Caco-2 (cell line): Measurements from ENCODE around the gene NYAP2. TPM values are rescaled to one million over a fixed set of nuclear protein-coding genes. Genes with fewer than 3 reads are reported as not detected.

Source experiments
- BruUV-seq: library from RNA; stranded (reverse); fragments of 400-500 nt; replicated peaks from 2 replicates; lab custom pipeline; 2021; lab: Mats Ljungman, UMichigan
- CTCF ChIA-PET: fragments of 300-600 bp; sonication (Branson Sonifier 250); formaldehyde crosslinking; loops from one replicate; lab custom pipeline; 2022; ENCODE audit warnings: antibody characterized with exemption; lab: Charles Lee
- POLR2A ChIA-PET: fragments of 300-600 bp; sonication (Branson Sonifier 250); formaldehyde crosslinking; loops from one replicate; lab custom pipeline; 2022; ENCODE audit warnings: antibody characterized with exemption; lab: Charles Lee
- DNase-seq, 2 experiments: peaks; one replicate each; pipeline versions ENCODE4 v3.0.0 to v3.0.0-alpha.2; 2020 to 2022
- H3K27me3 ChIP-seq: replicated peaks from 2 replicates; pipeline ENCODE4 v1.6.0; 2011; ENCODE audit warnings: low read length; ENCODE audit not compliant: control insufficient read depth, insufficient read depth
- H3K36me3 ChIP-seq: 2 replicates; pipeline ENCODE4 v1.5.1; 2011; ENCODE audit warnings: low read length; ENCODE audit not compliant: control insufficient read depth, insufficient read depth
- H3K4me1 ChIP-seq: fragments of 250-450 bp; sonication (Bioruptor Pico); 2 replicates; pipeline ENCODE4 v1.5.1; 2020; ENCODE audit warnings: mild to moderate bottlenecking
- H3K4me3 ChIP-seq: 2 replicates; pipeline ENCODE4 v1.5.1; 2011; ENCODE audit warnings: low read depth, mild to moderate bottlenecking, control low read depth, low read length
- H3K9me3 ChIP-seq: fragments of 250-450 bp; sonication (Bioruptor Pico); 2 replicates; pipeline ENCODE4 v1.5.1; 2020; ENCODE audit warnings: mild to moderate bottlenecking, moderate library complexity
- H3K27ac Mint-ChIP-seq: one replicate; pipeline ENCODE4 v1.8.0; 2022; ENCODE audit warnings: mixed read lengths; ENCODE audit not compliant: unreplicated experiment
- H3K27me3 Mint-ChIP-seq: one replicate; pipeline ENCODE4 v1.8.0; 2022; ENCODE audit warnings: mixed read lengths; ENCODE audit not compliant: insufficient read depth, unreplicated experiment
- H3K36me3 Mint-ChIP-seq: one replicate; pipeline ENCODE4 v1.8.0; 2022; ENCODE audit warnings: mild to moderate bottlenecking, mixed read lengths; ENCODE audit not compliant: insufficient read depth, unreplicated experiment
- H3K4me1 Mint-ChIP-seq: one replicate; pipeline ENCODE4 v1.8.0; 2022; ENCODE audit warnings: low read depth, mixed read lengths; ENCODE audit not compliant: unreplicated experiment
- H3K4me3 Mint-ChIP-seq: one replicate; pipeline ENCODE4 v1.8.0; 2022; ENCODE audit warnings: mild to moderate bottlenecking, moderate library complexity, mixed read lengths; ENCODE audit not compliant: unreplicated experiment
- H3K9me3 Mint-ChIP-seq: one replicate; pipeline ENCODE4 v1.8.0; 2022; ENCODE audit warnings: mixed read lengths; ENCODE audit not compliant: unreplicated experiment
- CTCF ChIP-seq, 2 experiments: fragments of 200-600 bp in 1 of 2; IDR thresholded peaks; 1 replicate in 1 of 2; 2 replicates in 1 of 2; pipeline versions ENCODE4 v1.5.1 to v1.8.0; 2011 to 2022; ENCODE audit warnings: antibody characterized with exemption in 1 of 2, control low read depth in 1 of 2, inconsistent platforms in 1 of 2, low read depth in 1 of 2, low read length in 1 of 2, mild to moderate bottlenecking in 1 of 2, moderate library complexity in 1 of 2; ENCODE audit not compliant: insufficient read depth in 1 of 2, severe bottlenecking in 1 of 2, unreplicated experiment in 1 of 2
- intact Hi-C: fragments of 100-400 bp; cut with micrococcal nuclease; formaldehyde crosslinking; loops from one replicate; pipeline ENCODE4 v1.10.0; 2022; ENCODE audit not compliant: unreplicated experiment
- total RNA-seq: library from RNA; stranded (reverse); gene quantifications from 2 replicates; pipeline ENCODE4 v1.2.3, GENCODE V29; 2022

The NYAP2 gene
- total RNA-seq, 1 experiment from 2014 or later, result 0.11 TPM

DNA sequence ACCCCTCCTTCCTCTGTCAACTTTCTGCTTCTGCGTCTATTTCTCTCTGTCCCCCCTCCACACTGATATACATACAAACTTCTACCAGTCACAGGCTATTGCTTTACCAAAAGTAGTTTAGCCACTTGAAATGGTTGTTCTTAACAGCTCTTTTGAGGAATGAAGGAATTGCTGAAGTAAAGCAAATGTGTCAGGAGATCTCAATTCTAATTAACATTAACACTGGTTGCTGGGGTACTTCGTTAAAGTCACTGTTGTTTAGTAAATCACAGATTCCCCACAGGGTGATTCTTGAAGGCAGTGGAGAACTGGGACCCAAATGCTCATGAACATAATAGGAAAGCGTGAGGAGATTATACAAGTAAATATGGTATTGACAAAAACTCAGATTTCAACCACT, 232.8 kb downstream of the NYAP2 start:
- Mint-ChIP-seq H3K27ac (no peak overlapping the region), H3K36me3 (no peaks in the 10 kb centered on the region), H3K4me3 (no peak overlapping the region), H3K27me3 (peaks cover 3% of the 10 kb centered on the region), H3K4me1 (no peaks in the 10 kb centered on the region), H3K9me3 (no peaks in the 10 kb centered on the region)
- no peaks in the 10 kb centered on the region for H3K4me1 ChIP-seq
- intact Hi-C loops, result no loop called here
- H3K36me3 ChIP-seq, result no peaks in the 10 kb centered on the region
- ChIA-PET CTCF (no interaction called here), POLR2A (no interaction called here)
- no peaks in the 10 kb centered on the region for H3K27me3 ChIP-seq
- no peak overlapping the region for H3K4me3 ChIP-seq
- no peaks in the 10 kb centered on the region for H3K9me3 ChIP-seq
- no peak for TF ChIP-seq CTCF (IDR thresholded peaks at IDR 0.05; ENCODE audit: insufficient read depth in 1 of 2, low read depth in 1 of 2, low read length in 1 of 2, severe bottlenecking in 1 of 2, unreplicated experiment in 1 of 2)
- no TSS peak for BruUV-seq
- DNase-seq, result no peak

GRCh38 chr2:225636558-225636957, 237.0 kb downstream of the NYAP2 start:
- H3K4me3 Mint-ChIP-seq, result no peak overlapping the region
- no peaks in the 10 kb centered on the region for H3K4me1 ChIP-seq
- no peaks in the 10 kb centered on the region for H3K9me3 ChIP-seq
- H3K4me3 ChIP-seq, result no peak overlapping the region
- TF ChIP-seq CTCF (IDR thresholded peaks at IDR 0.05; ENCODE audit: insufficient read depth in 1 of 2, low read depth in 1 of 2, low read length in 1 of 2, severe bottlenecking in 1 of 2, unreplicated experiment in 1 of 2), result no peak
- intact Hi-C loops, result no loop called here
- H3K27me3 Mint-ChIP-seq, result no peaks in the 10 kb centered on the region
- no peak for DNase-seq
- no TSS peak for BruUV-seq
- no peaks in the 10 kb centered on the region for H3K36me3 Mint-ChIP-seq
- no peaks in the 10 kb centered on the region for H3K9me3 Mint-ChIP-seq
- ChIA-PET POLR2A (no interaction called here), CTCF (no interaction called here)
- H3K27ac Mint-ChIP-seq, result no peak overlapping the region
- H3K4me1 Mint-ChIP-seq, result no peaks in the 10 kb centered on the region
- no peaks in the 10 kb centered on the region for H3K36me3 ChIP-seq
- H3K27me3 ChIP-seq, result no peaks in the 10 kb centered on the region

DNA sequence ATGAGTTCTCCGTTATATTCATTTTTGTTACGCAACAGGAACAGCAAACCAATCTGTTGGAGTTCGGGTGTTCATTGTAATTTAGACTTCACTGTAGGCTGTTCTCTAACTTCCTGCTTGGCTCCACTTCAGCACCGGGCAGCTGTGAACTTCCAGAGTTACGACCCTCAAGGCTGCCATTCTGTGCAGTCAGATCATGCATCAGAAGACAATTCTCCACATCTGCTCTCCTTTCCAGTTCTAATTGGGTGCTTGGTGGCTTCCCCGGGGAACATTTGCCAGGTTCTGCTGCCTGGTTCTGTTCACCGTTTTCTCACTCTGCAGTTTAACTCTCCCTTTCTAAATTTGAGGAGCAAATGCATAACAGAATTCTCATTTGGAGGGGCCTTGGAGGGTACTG, 237.7 kb downstream of the NYAP2 start:
- H3K4me1 ChIP-seq, result no peaks in the 10 kb centered on the region
- intact Hi-C loops, result no loop called here
- Mint-ChIP-seq H3K36me3 (no peaks in the 10 kb centered on the region), H3K27ac (no peak overlapping the region), H3K4me1 (no peaks in the 10 kb centered on the region), H3K4me3 (no peak overlapping the region), H3K27me3 (no peaks in the 10 kb centered on the region), H3K9me3 (no peaks in the 10 kb centered on the region)
- no peaks in the 10 kb centered on the region for H3K27me3 ChIP-seq
- no peak for DNase-seq
- H3K4me3 ChIP-seq, result no peak overlapping the region
- TF ChIP-seq CTCF (IDR thresholded peaks at IDR 0.05; ENCODE audit: insufficient read depth in 1 of 2, low read depth in 1 of 2, low read length in 1 of 2, severe bottlenecking in 1 of 2, unreplicated experiment in 1 of 2), result no peak
- ChIA-PET CTCF (no interaction called here), POLR2A (no interaction called here)
- no peaks in the 10 kb centered on the region for H3K9me3 ChIP-seq
- no peaks in the 10 kb centered on the region for H3K36me3 ChIP-seq
- no TSS peak for BruUV-seq
